ENCODE data around the gene MGRN1. TPM values are rescaled to one million over a fixed set of nuclear protein-coding genes. Genes with fewer than 3 reads are reported as not detected.

MGRN1 gene
- polyA plus RNA-seq (2012; ENCODE audit: insufficient read length, low read depth) = 58.4 TPM

DNA sequence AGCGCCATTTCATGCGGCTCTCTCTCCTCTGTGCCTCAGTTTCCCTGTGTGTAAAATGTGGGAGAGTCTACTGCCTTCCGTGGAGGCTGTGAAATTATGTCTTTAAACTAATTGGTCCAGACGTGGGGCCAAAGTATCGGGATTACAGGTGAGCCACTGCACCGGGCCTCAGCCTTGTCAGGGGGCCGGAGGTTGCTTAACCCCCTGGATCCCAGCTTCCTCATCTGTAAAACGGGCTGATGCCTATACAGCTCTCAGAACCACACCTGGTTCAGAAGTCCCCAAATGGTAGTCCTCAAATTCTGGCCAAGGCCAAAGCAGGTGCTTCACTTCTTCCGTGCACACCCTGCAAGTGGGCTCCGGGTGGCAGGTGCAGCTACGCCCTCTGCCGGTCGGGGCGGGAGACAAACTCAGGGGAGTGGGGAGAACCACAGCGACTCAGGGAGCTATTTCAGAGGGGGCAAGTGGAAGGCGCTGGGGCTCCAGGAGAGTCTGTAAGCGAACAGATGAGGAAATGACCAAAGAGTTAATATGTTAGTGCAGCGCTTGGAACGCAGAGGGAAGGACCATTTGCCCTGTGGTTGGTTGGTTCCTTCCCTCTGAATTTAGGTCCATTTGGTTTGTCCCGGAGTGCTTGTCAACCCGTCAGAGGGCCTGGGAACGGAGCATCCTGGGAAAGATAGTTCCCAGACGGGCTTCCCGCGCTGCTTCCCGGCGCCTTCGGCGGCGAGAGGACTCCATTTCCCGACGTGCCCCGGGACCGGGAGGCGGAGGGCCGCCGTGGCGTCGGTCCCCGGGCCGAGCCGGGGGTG lies at the start of gene MGRN1:
TSS of gene MGRN1 (plus strand) at position 812 of the 812 bp plus-strand sequence. CDS start 135 bp downstream, outside the sequence.
- TF ChIP-seq TAF1 (IDR thresholded peaks at IDR 0.05; ENCODE audit: borderline replicate concordance, insufficient read depth, low read length) = peak; percentile 22; the same call in 1 of the 2 replicates
- no peak for TF ChIP-seq SIN3A (IDR thresholded peaks at IDR 0.05; ENCODE audit: borderline replicate concordance, insufficient read depth, low read length)
- TF ChIP-seq POLR2AphosphoS5 (IDR thresholded peaks at IDR 0.05; ENCODE audit: low read depth, low read length) = 0 out of 2 replicates have a peak, but pooled peaks have one; percentile 34
- TF ChIP-seq, protein P1, sequence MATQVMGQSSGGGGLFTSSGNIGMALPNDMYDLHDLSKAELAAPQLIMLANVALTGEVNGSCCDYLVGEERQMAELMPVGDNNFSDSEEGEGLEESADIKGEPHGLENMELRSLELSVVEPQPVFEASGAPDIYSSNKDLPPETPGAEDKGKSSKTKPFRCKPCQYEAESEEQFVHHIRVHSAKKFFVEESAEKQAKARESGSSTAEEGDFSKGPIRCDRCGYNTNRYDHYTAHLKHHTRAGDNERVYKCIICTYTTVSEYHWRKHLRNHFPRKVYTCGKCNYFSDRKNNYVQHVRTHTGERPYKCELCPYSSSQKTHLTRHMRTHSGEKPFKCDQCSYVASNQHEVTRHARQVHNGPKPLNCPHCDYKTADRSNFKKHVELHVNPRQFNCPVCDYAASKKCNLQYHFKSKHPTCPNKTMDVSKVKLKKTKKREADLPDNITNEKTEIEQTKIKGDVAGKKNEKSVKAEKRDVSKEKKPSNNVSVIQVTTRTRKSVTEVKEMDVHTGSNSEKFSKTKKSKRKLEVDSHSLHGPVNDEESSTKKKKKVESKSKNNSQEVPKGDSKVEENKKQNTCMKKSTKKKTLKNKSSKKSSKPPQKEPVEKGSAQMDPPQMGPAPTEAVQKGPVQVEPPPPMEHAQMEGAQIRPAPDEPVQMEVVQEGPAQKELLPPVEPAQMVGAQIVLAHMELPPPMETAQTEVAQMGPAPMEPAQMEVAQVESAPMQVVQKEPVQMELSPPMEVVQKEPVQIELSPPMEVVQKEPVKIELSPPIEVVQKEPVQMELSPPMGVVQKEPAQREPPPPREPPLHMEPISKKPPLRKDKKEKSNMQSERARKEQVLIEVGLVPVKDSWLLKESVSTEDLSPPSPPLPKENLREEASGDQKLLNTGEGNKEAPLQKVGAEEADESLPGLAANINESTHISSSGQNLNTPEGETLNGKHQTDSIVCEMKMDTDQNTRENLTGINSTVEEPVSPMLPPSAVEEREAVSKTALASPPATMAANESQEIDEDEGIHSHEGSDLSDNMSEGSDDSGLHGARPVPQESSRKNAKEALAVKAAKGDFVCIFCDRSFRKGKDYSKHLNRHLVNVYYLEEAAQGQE (IDR thresholded peaks at IDR 0.05; ENCODE audit: insufficient read depth in 1 of 2, low read depth in 2 of 2, low read length in 2 of 2) = no peak
- TF ChIP-seq FOXP2 (optimal IDR thresholded peaks at IDR 0.05; ENCODE audit: borderline replicate concordance, extremely low read depth, extremely low read length, insufficient read depth) = no peak

GRCh38 chr16:4574919-4575705 lies 49.5 kb upstream of the MGRN1 start:
- no peak for TF ChIP-seq POLR2AphosphoS5 (IDR thresholded peaks at IDR 0.05; ENCODE audit: low read depth, low read length)
- TF ChIP-seq SIN3A (IDR thresholded peaks at IDR 0.05; ENCODE audit: borderline replicate concordance, insufficient read depth, low read length) = no peak
- TF ChIP-seq, protein P1 (IDR thresholded peaks at IDR 0.05; ENCODE audit: insufficient read depth in 1 of 2, low read depth in 2 of 2, low read length in 2 of 2) = no peak
- no peak for TF ChIP-seq FOXP2 (optimal IDR thresholded peaks at IDR 0.05; ENCODE audit: borderline replicate concordance, extremely low read depth, extremely low read length, insufficient read depth)
- no peak for TF ChIP-seq TAF1 (IDR thresholded peaks at IDR 0.05; ENCODE audit: borderline replicate concordance, insufficient read depth, low read length)

- TF ChIP-seq TAF1 (IDR thresholded peaks at IDR 0.05; ENCODE audit: borderline replicate concordance, insufficient read depth, low read length) (no peak), SIN3A (IDR thresholded peaks at IDR 0.05; ENCODE audit: borderline replicate concordance, insufficient read depth, low read length) (no peak), POLR2AphosphoS5 (IDR thresholded peaks at IDR 0.05; ENCODE audit: low read depth, low read length) (no peak), FOXP2 (optimal IDR thresholded peaks at IDR 0.05; ENCODE audit: borderline replicate concordance, extremely low read depth, extremely low read length, insufficient read depth) (no peak)
- TF ChIP-seq, protein P1 (IDR thresholded peaks at IDR 0.05; ENCODE audit: insufficient read depth in 1 of 2, low read depth in 2 of 2, low read length in 2 of 2) = no peak
Measured at GRCh38 chr16:4576008-4576407, 48.6 kb upstream of the MGRN1 start.

GRCh38 chr16:4578961-4579530 lies 45.6 kb upstream of the MGRN1 start:
- TF ChIP-seq, protein P1 (IDR thresholded peaks at IDR 0.05; ENCODE audit: insufficient read depth in 1 of 2, low read depth in 2 of 2, low read length in 2 of 2) = no peak
- TF ChIP-seq TAF1 (IDR thresholded peaks at IDR 0.05; ENCODE audit: borderline replicate concordance, insufficient read depth, low read length) = no peak
- TF ChIP-seq SIN3A (IDR thresholded peaks at IDR 0.05; ENCODE audit: borderline replicate concordance, insufficient read depth, low read length) = no peak
- no peak for TF ChIP-seq FOXP2 (optimal IDR thresholded peaks at IDR 0.05; ENCODE audit: borderline replicate concordance, extremely low read depth, extremely low read length, insufficient read depth)
- no peak for TF ChIP-seq POLR2AphosphoS5 (IDR thresholded peaks at IDR 0.05; ENCODE audit: low read depth, low read length)
